CD4-positive, alpha-beta T cell treated with Interleukin-21 for 1 hour (primary cell): ENCODE results near the gene GALM.
"Not testable (repeated sequence)": the region's sequence is repeated elsewhere in the genome, so short reads cannot be mapped to it uniquely, and the experiment has no call there.

Experiments used
- DNase-seq: peaks from one replicate; pipeline ENCODE4 v3.0.0-alpha.2; 2020

The GALM gene

GRCh38 chr2:38682620-38683019 is 16.7 kb downstream of the GALM start:
- DNase-seq = peak; percentile 44

- DNase-seq = no peak
These were observed 17.9 kb downstream of the GALM start for GRCh38 chr2:38683766-38684165.

- DNase-seq = no peak
These were observed 19.3 kb downstream of the GALM start for GRCh38 chr2:38685116-38685735.

- DNase-seq = no peak
These were observed 24.8 kb downstream of the GALM start for GRCh38 chr2:38690499-38691420.

GRCh38 chr2:38691994-38692393 is 26.1 kb downstream of the GALM start:
- no peak for DNase-seq

GRCh38 chr2:38692636-38693318 is 26.9 kb downstream of the GALM start:
- DNase-seq = no peak

GRCh38 chr2:38697116-38697840 is 31.4 kb downstream of the GALM start:
- DNase-seq = peak; percentile 81

GRCh38 chr2:38698467-38699003 is 32.6 kb downstream of the GALM start:
- no peak for DNase-seq

GRCh38 chr2:38700113-38700785 is 34.3 kb downstream of the GALM start:
- peak; percentile 64 for DNase-seq

- no peak for DNase-seq
These were observed 35.1 kb downstream of the GALM start for GRCh38 chr2:38700881-38701458.

GRCh38 chr2:38701542-38701941 is 35.6 kb downstream of the GALM start:
- DNase-seq = no peak

GRCh38 chr2:38702413-38702812 is 36.5 kb downstream of the GALM start:
- no peak for DNase-seq

GRCh38 chr2:38703336-38703735 is 37.4 kb downstream of the GALM start:
- DNase-seq = not testable (repeated sequence)

GRCh38 chr2:38704664-38705063 is 38.8 kb downstream of the GALM start:
- DNase-seq = no peak

- DNase-seq = no peak
These were observed 41.0 kb downstream of the GALM start for GRCh38 chr2:38706846-38707345.

- not testable (repeated sequence) for DNase-seq
These were observed 42.6 kb downstream of the GALM start for GRCh38 chr2:38708491-38708890.

GRCh38 chr2:38708900-38709566 is 43.1 kb downstream of the GALM start:
- no peak for DNase-seq

- DNase-seq = peak; percentile 73
These were observed 43.8 kb downstream of the GALM start for GRCh38 chr2:38709567-38710194.

- no peak for DNase-seq
These were observed 45.6 kb downstream of the GALM start for GRCh38 chr2:38711558-38711957.

GRCh38 chr2:38712413-38712812 is 46.5 kb downstream of the GALM start:
- no peak for DNase-seq
